Endothelial cell of umbilical vein (primary cell): ENCODE data around the gene RAB4B.

Experiments used
- EZH2 ChIP-seq: IDR thresholded peaks from 2 replicates; pipeline ENCODE4 v1.6.1; 2012; ENCODE audit warnings: borderline replicate concordance, low read depth, mild to moderate bottlenecking, moderate library complexity, low read length, inconsistent platforms; ENCODE audit not compliant: severe bottlenecking
- FOS ChIP-seq: IDR thresholded peaks from 2 replicates; pipeline ENCODE4 v1.6.1; 2011; ENCODE audit warnings: mild to moderate bottlenecking, low read length, moderate library complexity, borderline replicate concordance; ENCODE audit not compliant: insufficient read depth
- TF ChIP-seq, protein P1 (sequence below), 2 donors: IDR thresholded peaks; 1 replicate in 1 of 2; 2 replicates in 1 of 2; pipeline ENCODE4 v1.5.1; 2011; ENCODE audit warnings: low read length in 2 of 2, mild to moderate bottlenecking in 2 of 2, moderate library complexity in 2 of 2, control low read depth in 1 of 2, inconsistent platforms in 1 of 2, low read depth in 1 of 2; ENCODE audit not compliant: insufficient read depth in 1 of 2; ENCODE audit errors: extremely low read depth in 1 of 2

DNA sequence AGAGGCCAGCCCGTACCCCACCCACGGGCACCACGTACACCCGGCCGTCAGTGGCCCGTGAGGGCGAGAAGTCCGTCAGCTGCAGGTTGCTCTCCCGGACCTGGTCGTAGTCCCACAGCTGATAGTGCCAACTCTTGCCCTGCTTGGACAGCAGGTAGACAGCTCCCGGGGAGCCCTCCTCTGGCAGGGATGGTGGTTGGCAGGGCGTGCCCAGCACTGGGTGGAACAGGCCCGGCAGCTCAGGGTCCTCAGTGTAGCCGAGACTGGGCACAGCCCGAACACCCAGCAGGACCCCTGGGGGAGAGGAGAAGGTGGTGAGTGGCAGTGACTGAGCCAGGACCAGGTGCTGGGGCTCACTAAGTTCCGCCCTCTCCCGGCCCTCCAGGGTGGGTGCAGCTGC, 35.6 kb upstream of the RAB4B start:
- TF ChIP-seq, protein P1, sequence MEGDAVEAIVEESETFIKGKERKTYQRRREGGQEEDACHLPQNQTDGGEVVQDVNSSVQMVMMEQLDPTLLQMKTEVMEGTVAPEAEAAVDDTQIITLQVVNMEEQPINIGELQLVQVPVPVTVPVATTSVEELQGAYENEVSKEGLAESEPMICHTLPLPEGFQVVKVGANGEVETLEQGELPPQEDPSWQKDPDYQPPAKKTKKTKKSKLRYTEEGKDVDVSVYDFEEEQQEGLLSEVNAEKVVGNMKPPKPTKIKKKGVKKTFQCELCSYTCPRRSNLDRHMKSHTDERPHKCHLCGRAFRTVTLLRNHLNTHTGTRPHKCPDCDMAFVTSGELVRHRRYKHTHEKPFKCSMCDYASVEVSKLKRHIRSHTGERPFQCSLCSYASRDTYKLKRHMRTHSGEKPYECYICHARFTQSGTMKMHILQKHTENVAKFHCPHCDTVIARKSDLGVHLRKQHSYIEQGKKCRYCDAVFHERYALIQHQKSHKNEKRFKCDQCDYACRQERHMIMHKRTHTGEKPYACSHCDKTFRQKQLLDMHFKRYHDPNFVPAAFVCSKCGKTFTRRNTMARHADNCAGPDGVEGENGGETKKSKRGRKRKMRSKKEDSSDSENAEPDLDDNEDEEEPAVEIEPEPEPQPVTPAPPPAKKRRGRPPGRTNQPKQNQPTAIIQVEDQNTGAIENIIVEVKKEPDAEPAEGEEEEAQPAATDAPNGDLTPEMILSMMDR (IDR thresholded peaks at IDR 0.05; ENCODE audit: extremely low read depth in 1 of 2, insufficient read depth in 1 of 2, low read depth in 1 of 2, low read length in 2 of 2): no peak
- TF ChIP-seq FOS: no peak
- TF ChIP-seq EZH2: no peak
